OCI-LY3 (cell line): ENCODE data around the gene RFX7.

Experiments
- H2AFZ ChIP-seq: fragments of 200-600, 300-600 bp; shearing (Covaris generic); 2 replicates; pipeline ENCODE4 v1.6.0; 2014; ENCODE audit warnings: antibody characterized with exemption, low read depth, low read length
- H3K27ac ChIP-seq: fragments of 200-600, 300-600 bp; sonication (generic); 2 replicates; pipeline ENCODE4 v1.5.1; 2014; ENCODE audit warnings: mild to moderate bottlenecking, low read length, moderate library complexity, mixed read lengths
- H3K27me3 ChIP-seq: fragments of 200-600, 300-600 bp; sonication (generic); 2 replicates; pipeline ENCODE4 v1.6.1; 2014; ENCODE audit warnings: low read depth, low read length, mixed read lengths
- H3K36me3 ChIP-seq: fragments of 200-600, 300-600 bp; sonication (generic); replicated peaks from 2 replicates; pipeline ENCODE3; 2014; ENCODE audit warnings: low read depth, low read length, mixed read lengths
- H3K4me1 ChIP-seq: fragments of 300-600, 200-600 bp; sonication (generic); 2 replicates; pipeline ENCODE4 v1.6.1; 2014; ENCODE audit warnings: low read length, mixed read lengths
- H3K4me2 ChIP-seq: fragments of 200-600, 300-600 bp; sonication (generic); 2 replicates; pipeline ENCODE4 v1.6.1; 2014; ENCODE audit warnings: low read length, mixed read lengths
- H3K4me3 ChIP-seq: fragments of 300-600, 200-600 bp; sonication (generic); 2 replicates; pipeline ENCODE4 v1.5.1; 2014; ENCODE audit warnings: antibody characterized with exemption, mild to moderate bottlenecking, low read length, moderate library complexity
- H3K79me2 ChIP-seq: fragments of 300-600, 200-600 bp; shearing (Covaris generic); 2 replicates; pipeline ENCODE4 v1.6.1; 2014; ENCODE audit warnings: mild to moderate bottlenecking, low read length, mixed read lengths
- H3K9ac ChIP-seq: fragments of 300-600, 200-600 bp; shearing (Covaris generic); 2 replicates; pipeline ENCODE4 v1.6.0; 2014; ENCODE audit warnings: mild to moderate bottlenecking, low read length, moderate library complexity
- H3K9me3 ChIP-seq: fragments of 200-600, 300-600 bp; shearing (Covaris generic); 2 replicates; pipeline ENCODE4 v1.6.1; 2014; ENCODE audit warnings: low read length, mixed read lengths; ENCODE audit not compliant: insufficient read depth
- H4K20me1 ChIP-seq: fragments of 200-600, 300-600 bp; sonication (generic); 2 replicates; pipeline ENCODE4 v1.6.1; 2016; ENCODE audit warnings: low read length, mixed read lengths; ENCODE audit not compliant: insufficient read depth
- EZH2phosphoT487 ChIP-seq: fragments of 200-600 bp; shearing (Covaris generic); IDR thresholded peaks from 2 replicates; pipeline ENCODE4 v1.6.1; 2018; ENCODE audit warnings: antibody characterized with exemption, mixed run types, low read depth
- TF ChIP-seq, protein P1 (sequence below): fragments of 200-600, 300-600 bp; sonication (generic); IDR thresholded peaks from 2 replicates; pipeline ENCODE4 v1.5.1; 2014; ENCODE audit warnings: antibody characterized with exemption, low read length, low read depth

Gene RFX7

DNA sequence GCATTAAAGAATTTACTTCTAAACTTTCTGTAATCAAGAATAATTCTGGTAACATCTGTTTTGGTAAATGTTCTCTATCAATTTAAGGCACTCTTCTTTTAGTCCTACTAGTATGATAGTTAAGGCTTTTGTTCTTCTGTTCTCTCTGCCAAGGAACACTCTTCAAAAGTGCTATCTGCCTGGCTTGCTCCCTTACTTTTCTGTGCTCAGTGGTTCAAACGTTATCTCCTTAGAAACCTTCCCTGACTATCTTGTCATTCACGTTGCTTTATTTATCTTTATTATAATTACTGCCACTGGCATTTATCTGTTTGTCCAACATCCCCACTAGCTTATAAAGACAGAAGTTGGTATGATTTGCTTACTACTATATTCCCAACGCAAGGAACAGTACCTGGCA lies 59.2 kb downstream of the RFX7 start:
- peaks cover 49% of the 10 kb centered on the region for H3K79me2 ChIP-seq
- H3K4me3 ChIP-seq, result no peak overlapping the region

DNA sequence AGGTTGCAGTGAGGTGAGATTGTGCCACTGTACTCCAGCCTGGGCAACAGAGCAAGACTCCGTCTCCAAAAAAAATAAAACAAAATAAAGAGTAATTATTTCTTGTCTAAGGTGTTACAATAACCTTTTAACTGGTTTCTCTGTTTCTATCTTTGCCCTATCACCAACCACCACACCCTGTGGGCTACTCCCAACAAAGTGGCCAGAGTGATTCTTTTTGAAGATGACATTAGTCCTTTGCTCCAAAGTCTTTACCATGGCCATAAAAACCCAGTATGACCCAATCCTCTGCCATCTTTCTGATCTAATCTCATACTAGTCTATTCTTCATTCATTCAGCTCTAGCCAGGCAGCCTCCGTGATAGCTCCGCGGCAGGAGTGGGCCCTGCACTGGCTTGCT lies 62.8 kb downstream of the RFX7 start:
- no peak overlapping the region for H3K4me2 ChIP-seq
- no peak overlapping the region for H3K4me3 ChIP-seq
- H4K20me1 ChIP-seq, result peaks cover 6% of the 10 kb centered on the region
- H3K9ac ChIP-seq, result no peak overlapping the region
- peaks cover 14% of the 10 kb centered on the region for H3K79me2 ChIP-seq
- H3K27me3 ChIP-seq, result no peaks in the 10 kb centered on the region
- H3K9me3 ChIP-seq, result no peaks in the 10 kb centered on the region
- no peak overlapping the region for H2AFZ ChIP-seq
- TF ChIP-seq EZH2phosphoT487, result no peak
- TF ChIP-seq, protein P1, sequence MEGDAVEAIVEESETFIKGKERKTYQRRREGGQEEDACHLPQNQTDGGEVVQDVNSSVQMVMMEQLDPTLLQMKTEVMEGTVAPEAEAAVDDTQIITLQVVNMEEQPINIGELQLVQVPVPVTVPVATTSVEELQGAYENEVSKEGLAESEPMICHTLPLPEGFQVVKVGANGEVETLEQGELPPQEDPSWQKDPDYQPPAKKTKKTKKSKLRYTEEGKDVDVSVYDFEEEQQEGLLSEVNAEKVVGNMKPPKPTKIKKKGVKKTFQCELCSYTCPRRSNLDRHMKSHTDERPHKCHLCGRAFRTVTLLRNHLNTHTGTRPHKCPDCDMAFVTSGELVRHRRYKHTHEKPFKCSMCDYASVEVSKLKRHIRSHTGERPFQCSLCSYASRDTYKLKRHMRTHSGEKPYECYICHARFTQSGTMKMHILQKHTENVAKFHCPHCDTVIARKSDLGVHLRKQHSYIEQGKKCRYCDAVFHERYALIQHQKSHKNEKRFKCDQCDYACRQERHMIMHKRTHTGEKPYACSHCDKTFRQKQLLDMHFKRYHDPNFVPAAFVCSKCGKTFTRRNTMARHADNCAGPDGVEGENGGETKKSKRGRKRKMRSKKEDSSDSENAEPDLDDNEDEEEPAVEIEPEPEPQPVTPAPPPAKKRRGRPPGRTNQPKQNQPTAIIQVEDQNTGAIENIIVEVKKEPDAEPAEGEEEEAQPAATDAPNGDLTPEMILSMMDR, result no peak
- H3K4me1 ChIP-seq, result peaks cover 3% of the 10 kb centered on the region; the same call in 1 of the 2 replicates
- no peak overlapping the region for H3K27ac ChIP-seq
- H3K36me3 ChIP-seq, result no peaks in the 10 kb centered on the region

More for the DNA sequence above, 59.2 kb downstream of the RFX7 start:
- H3K36me3 ChIP-seq, result no peaks in the 10 kb centered on the region
- no peak overlapping the region for H3K4me2 ChIP-seq
- H3K27ac ChIP-seq, result no peak overlapping the region
- H3K9me3 ChIP-seq, result no peaks in the 10 kb centered on the region
- H2AFZ ChIP-seq, result no peak overlapping the region
- H3K9ac ChIP-seq, result no peak overlapping the region
- TF ChIP-seq, protein P1, result no peak
- no peak for TF ChIP-seq EZH2phosphoT487
- H3K27me3 ChIP-seq, result no peaks in the 10 kb centered on the region
- peaks cover 7% of the 10 kb centered on the region for H3K4me1 ChIP-seq
- peaks cover 40% of the 10 kb centered on the region for H4K20me1 ChIP-seq

DNA sequence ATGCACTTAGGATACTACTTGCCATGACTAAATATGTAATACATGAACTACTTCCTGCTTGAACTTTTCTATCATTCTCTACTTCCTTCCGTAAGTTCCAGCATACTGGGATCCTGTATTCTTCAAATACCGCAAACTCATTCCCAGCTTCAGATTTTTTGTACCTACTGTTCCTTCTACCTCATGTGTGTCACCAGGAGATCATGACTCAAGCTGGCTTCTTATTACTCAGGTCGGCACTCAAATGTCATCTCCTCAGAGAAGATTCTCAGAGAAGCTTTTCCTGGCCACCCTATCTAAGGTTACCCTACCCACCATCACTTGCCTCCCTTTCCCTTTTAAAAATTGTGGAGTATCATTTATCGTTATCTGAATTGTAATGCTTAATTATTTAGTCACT lies 66.7 kb downstream of the RFX7 start:
- Histone ChIP-seq H4K20me1 (0 out of 2 replicates have a peak, but pooled peaks cover 5% of the 10 kb centered on the region), H3K27ac (no peak overlapping the region)

DNA sequence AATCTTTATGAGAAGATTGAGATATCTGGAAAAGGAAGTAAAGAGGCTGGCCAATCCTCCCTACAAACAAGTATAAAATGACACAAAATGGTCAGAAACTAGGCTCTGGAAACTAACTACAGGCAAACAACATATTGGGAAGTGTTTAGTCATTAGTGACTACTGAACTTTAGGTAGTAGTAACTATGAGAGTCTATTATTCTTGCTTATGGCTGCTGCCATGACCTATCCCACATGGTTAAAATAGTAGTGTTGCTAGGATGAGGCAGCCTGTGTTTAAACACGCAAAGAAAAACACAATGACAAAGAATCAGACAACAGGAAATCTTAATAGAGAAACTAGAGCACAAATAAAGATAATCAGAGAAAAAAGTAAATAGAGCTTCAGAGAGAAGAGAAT lies 67.9 kb downstream of the RFX7 start:
- Histone ChIP-seq H4K20me1 (0 out of 2 replicates have a peak, but pooled peaks cover under 1% of the 10 kb centered on the region), H2AFZ (no peak overlapping the region), H3K79me2 (peaks cover 2% of the 10 kb centered on the region), H3K9me3 (no peaks in the 10 kb centered on the region), H3K4me2 (no peak overlapping the region), H3K4me1 (no peaks in the 10 kb centered on the region), H3K4me3 (no peak overlapping the region), H3K27ac (no peak overlapping the region), H3K36me3 (peaks cover 12% of the 10 kb centered on the region), H3K9ac (no peak overlapping the region), H3K27me3 (no peaks in the 10 kb centered on the region)
- no peak for TF ChIP-seq EZH2phosphoT487
- TF ChIP-seq, protein P1, result no peak

More for the DNA sequence above, 66.7 kb downstream of the RFX7 start:
- TF ChIP-seq, protein P1, result no peak
- no peak for TF ChIP-seq EZH2phosphoT487
- Histone ChIP-seq H2AFZ (no peak overlapping the region), H3K9me3 (no peaks in the 10 kb centered on the region), H3K4me3 (no peak overlapping the region), H3K4me1 (no peaks in the 10 kb centered on the region), H3K27me3 (no peaks in the 10 kb centered on the region), H3K36me3 (peaks cover 2% of the 10 kb centered on the region), H3K4me2 (no peak overlapping the region), H3K9ac (no peak overlapping the region), H3K79me2 (peaks cover 5% of the 10 kb centered on the region)
